HTERT RPE-1 (cell line): ENCODE results near the gene MACF1.

ENCODE experiments used
- in situ Hi-C: fragments of 300-500 bp; cut with MboI; formaldehyde crosslinking; loops from 4 replicates; pipeline ENCODE4 v1.14.3; 2020; ENCODE audit warnings: low sequenced_read_pairs

MACF1 gene

DNA sequence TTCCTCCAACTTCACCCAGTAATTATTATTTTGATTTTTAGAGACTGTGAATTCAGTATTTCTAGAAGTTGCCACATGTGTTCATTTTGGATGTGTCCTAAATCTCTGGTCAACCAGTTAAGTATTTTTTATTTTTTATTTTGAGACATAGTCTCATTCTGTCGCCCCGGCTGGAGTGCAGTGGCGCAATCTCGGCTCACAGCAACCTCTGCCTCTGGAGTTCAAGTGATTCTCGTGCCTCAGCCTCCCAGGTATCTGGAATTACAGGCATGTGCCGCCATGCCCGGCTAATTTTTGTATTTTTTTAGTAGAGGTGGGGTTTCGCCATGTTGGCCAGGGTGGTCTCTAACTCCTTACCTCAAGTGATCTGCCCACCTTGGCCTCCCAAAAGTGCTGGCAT is 8.0 kb downstream of the MACF1 start:
- in situ Hi-C loops, result no loop called here

DNA sequence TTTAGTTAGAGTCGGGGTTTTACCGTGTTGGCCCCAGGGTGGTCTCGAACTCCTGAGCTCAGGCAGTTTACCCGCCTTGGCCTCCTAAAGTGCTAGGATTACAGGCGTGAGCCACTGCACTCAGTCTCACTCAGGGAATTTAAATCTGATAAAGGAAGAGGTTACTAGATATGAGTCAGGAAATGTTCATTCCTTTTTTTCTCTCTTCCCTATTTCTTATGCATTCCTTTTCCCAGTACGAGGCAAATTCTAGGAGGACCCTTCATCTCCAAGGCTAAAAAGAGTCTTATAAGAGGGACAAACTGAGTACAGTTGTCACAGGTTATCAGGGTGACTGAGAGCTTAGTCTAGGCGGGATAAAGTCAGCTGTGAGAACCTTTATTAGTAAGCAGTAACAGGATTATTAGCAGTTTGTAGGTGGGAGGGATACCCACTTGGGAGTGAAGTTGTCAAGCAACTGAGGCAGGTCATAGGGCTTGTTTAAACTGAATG is 9.1 kb downstream of the MACF1 start:
- in situ Hi-C loops, result no loop called here

DNA sequence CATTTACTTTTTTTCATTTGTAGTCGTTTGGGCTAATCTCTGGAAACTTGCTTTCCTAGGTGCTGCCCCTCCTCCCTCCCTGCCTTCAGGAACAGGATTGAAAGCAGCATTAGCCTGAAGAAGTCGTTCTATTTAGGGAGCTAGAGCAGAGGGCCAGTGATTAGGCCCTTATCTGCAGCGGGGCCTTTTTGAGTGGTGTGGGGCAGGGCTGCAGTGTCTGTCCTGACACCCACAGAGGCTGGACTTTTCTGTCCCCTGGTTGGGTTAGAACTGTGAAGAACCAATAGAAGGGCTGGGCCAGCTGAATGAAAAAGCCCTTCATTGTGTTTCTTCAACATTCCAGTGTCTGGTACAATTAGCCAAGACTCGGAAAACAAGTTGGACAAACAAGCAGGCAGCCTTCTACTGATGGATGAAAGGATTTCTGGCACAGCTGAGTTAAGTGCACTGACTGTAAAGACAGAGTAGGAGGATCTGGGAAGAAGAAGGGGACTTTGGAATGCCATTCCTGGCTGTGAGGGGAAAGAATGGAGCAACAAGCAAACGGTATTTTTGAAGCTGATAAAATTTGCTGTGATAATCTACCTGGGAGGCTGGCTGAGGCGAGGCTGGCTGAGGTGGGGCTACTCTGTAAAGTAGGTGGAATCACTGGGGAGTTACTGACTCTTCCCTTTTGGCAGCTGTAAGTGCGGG is 9.7 kb downstream of the MACF1 start:
- in situ Hi-C loops, result no loop called here

DNA sequence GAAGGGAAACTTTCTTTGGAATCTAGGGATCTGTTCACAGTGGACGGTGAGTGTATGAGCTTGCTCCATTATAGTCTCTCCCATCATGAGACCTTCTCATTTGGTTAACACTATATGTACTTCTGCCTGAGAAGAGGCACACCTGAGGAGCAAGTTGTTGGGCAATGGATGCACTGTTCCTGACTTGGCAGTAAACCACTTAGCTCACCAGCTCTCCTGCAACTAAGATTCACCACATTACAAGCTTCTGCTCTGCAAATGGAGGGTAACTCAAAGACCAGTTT is 10.2 kb downstream of the MACF1 start:
- in situ Hi-C loops, result no loop called here

DNA sequence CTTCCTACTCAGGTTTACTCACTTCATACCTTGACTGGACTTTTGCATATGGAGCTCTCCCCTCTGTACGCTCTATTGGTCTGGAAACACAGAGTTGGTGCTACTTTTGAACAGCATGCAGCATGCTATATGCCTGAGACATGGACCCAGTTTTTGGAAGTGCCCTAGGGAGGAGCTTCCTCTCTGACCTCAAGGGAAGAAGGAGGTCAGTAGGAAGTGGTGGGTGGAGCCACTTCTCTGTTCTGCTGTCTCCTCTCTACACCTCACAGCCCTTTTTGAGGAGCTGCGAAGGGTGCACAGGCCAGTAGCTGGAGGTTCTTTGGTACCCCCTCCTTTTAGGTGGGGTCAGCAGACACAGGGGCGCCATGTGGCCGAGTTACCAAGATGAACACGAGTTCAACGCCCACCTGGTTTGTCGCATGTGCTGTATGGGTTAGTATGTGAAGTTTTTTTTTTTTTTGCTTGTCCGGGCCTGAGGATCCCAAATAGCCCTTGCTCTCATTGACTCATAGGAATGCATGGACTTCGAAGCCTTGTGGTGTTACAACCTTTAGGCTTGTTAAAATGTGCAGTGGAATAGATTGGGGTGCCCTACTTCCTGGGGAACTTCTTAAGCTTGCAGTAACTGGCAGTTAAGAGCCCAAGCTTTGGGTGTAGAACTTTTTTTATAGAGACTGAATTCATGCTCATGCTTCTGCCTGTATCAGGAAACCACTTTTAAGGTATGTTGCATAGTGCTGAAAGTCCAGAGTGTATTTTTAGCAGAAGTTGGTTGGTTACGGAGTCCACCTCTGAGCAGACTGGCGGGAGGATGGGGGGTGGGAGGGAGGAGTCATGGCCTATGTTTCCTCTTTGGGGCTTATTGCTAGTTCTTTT is 10.7 kb downstream of the MACF1 start:
- in situ Hi-C loops, result no loop called here

DNA sequence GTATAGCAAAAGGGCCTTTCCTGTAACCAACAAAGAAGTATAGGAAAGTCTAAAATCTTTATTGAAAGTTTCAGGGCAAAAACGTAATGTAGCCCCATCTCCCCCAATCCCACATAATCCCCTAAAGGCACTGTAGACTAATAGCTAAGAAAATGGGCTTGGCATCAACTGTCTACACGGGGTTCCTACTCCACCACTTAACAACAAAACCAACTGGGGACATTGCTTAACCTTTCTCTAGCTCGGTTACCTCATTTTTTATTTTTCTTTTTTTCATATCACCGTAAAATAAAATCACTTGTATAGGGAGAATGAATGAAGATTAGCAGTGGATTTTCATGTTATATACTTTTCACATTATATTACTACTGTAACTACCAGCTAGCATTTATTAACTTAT is 12.3 kb downstream of the MACF1 start:
- in situ Hi-C loops, result no loop called here

DNA sequence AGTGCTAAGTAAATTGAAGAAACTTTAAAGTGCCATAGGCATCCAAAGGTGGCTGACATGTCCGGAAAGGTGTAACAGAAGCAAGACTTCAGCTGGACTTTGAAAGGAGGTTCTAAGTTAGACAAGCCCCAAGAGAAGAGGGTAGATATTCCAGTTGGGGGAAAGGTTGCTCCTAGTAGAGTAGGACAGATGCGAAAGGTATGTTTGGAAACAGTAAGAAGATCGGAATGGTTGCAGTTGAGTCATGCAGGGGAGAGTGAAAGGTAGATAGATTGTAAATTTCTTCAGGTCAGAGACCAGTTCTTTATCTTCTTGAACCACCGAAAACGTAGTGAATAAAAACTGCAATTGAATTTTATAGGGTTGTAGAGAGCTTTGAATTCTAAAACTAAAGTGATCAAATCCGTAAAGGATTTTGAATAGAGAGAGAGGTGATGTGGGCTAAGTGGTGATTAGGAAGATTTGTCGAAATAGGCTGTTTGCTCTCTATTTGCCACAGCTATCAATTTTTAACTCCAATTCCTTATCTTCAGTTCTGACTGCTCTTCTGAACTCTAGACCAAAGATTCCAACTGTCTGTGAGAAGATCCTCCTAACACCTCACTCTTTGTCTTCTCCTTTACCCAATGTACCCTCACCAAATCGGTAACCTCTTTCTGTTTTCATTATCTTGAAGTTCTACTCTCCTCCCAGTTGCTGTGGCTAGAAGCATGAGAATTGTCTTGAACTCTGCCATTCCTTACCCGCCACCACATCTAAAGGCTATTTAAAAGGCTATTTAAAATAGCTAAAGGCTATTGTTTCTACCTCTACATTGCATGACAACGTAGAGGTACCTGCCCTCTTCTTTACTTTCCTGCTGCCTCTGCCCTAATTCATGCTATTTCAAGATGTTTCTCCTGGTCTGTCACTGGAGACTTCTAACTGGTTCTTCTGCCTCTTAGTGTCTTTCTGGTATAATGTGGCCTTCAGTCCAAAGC is 16.7 kb downstream of the MACF1 start:
- in situ Hi-C loops, result no loop called here

DNA sequence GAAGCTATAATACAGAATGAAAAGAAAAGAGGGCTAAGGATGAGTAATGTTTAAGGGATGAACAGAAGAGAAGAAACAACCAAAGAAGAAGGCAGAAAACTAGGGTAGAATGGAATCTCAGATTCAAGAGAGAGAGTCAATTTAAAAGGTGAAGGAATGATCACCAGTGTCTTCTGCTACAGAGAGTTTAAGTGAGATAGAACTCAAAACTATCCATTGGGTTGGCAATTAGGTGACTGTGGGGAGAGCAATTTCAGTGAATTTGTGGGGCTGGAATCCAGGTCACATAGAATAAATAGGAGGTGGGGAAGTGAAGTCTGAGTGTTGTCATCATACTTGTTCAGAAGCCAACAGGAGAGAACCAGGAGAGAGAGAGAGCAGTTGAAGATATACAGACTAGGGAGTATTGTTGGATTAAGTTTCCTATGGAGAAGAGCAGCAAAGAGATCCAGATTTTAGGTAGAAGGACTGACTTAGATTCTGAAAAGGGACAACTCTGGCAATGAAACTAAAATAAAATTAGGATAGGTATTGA is 19.9 kb downstream of the MACF1 start:
- in situ Hi-C loops, result no loop called here

DNA sequence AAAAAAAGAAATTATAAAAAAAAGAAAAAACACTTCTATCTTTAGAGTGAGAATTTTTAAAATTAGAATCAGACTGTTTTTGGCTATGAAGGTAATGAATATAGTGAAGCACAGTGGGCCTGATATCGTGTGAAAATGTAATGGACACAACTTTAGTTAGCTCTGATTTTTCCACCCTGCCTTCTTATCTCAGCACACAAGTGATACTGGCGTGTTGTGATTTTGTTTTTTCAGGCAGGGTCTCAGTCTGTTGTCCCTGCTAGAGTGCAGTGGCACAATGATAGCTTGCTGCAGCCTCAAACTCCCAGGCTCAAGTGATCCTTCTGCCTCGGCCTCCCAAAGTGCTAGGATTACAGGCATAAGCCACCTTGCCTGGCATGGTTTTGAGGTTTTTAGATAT is 22.3 kb downstream of the MACF1 start:
- in situ Hi-C loops, result no loop called here

DNA sequence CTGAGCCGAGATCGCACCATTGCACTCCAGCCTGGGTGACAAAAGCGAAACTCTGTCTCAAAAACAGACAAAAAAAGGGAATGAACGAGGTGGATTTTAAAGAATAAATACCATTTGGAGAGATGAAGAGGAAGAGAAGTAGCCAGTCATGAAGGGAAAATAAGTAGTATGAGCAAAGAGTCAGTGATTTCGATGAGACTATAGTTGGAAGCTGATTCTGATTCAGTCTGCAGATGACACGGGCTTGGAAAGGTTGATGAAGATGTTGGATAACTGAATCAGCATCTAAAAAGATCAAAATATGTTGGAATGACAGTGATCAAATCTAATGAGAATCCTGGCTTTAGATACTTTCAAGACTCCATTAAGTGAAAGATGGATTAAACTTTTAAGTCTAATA is 23.8 kb downstream of the MACF1 start:
- in situ Hi-C loops, result no loop called here

DNA sequence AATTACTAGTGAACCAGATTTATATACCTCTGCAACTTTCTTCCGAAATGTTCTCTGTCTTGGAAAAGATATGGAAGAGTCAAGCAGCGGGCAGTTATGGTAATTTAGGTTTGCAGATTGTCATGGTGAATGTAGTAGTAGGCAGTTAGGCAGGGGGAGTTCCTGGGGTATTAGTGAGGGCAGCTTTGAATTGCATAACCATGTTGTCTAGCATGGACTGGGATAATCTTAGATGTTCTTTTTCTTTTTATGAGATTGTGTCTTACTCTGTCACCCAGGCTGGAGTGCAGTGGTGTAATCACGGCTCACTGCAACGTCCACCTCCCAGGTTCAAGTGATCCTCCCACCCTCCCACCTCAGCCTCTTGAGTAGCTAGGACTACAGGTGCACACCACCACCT is 25.0 kb downstream of the MACF1 start:
- in situ Hi-C loops, result no loop called here

DNA sequence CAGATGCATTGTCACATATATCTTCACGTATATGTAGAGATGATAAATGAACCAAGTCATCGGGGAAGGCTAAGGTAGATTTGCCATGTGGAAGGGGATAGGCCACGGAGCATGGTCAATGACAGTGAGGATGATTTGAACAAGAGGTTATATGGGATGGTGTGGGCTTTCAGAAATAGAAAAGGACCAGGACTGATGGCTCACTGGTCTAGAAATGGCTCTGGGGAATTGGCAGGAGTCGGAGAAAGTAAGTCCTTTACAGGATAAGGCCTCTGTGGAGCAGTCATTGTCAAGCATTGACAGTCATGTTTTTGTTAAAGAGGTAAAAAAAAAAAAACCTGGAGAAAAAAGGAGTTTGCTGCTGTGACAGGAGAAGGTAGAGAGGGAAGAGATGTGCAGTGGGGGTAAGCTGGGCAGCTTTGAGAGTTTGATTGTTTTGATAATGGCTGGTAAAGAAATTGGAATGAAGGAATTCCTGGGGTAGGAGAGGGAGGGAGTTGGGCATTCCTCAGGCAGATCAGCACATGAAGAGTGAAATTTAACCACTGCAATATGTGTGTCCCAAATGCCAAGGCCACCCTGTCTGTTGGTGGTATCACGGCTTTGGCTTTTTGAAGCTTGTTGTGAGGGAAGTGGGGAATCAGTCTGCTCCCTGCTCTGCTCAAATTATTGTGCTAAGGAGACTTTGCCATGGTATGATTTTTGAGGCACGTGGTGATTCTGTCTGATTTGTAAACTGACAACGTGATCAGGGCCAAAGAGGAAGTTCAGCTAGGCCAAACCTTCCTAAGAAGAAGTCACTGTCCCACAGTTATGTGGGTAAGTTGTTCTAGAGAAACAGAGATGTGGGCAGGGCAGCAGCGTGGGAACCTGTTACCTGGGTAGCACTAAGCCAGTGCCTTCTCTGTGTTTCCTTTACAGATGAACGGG is 26.0 kb downstream of the MACF1 start:
- in situ Hi-C loops, result no loop called here

DNA sequence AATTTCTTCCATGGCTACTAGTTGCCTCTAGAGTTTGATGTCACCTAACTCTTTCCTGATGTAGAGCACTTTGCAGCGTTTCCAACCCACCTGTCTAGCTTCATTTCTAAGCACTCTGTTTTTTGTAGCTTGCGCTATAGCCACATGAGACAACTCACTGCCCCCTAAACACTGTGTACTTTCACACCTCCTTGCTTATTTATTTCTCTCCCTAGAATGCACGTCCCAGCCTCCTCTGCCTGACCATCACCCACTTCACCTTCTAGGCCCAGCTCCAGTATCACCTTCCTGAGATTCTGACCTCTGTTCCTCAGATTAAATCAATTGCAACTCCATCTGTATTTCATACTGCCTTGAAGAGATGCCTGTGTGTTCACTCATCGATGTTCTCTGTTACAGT is 32.5 kb downstream of the MACF1 start:
- in situ Hi-C loops, result no loop called here

DNA sequence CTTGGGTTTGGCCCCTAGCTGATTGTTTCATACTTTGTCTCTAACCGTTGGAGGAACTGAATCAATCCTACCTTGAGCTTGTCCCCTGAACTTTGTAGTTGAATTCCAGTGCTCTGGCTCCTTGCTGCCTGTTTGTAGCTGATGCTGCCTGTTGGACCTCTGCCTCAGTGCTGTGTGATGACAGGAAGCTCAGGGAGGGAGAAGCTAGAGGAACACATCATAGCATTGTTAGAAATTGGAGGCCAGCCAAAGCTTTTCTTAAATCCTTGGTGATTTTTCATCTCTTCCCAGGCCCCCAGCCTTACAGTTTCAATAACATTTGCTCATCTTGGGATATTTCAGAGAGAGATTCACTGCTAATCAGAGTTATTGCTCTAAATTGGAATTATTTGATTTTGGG is 34.0 kb downstream of the MACF1 start:
- in situ Hi-C loops, result no loop called here

DNA sequence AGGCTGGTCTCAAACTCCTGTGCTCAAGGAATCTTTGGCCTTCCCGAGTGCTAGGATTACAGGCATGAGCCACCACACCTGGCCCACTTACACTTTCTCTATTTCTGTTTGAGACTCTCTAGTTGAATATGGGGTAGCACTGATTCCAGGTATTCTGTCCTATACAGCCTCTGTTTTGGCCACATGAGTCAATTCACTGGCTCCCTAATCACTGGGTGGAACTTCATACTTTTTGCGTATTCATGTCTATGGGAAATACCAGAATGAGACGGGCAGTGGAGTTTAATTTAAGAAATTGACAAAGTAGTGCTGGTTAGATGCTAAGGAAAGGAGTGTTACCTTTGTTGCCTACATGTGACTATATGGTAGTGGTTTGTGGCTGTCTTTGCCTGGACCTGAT is 35.5 kb downstream of the MACF1 start:
- in situ Hi-C loops, result no loop called here

DNA sequence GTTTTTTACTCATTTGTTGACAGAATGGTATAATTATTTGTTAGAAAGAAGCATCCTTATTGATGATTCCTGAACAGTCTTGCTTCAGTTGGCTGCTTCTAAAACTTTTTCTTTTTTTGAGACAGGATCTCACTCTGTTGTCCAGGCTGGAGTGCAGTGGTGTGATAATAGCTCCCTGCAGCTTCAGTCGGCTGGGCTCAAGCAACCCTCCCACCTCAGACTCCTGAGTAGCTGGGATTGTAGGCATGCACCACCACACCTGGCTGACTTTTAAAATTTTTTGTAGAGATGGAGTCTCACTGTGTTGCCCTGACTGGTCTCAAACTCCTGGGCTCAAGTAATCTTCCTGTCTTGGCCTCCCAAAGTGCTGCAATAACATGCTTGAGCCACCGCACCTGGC is 38.8 kb downstream of the MACF1 start:
- in situ Hi-C loops, result no loop called here

DNA sequence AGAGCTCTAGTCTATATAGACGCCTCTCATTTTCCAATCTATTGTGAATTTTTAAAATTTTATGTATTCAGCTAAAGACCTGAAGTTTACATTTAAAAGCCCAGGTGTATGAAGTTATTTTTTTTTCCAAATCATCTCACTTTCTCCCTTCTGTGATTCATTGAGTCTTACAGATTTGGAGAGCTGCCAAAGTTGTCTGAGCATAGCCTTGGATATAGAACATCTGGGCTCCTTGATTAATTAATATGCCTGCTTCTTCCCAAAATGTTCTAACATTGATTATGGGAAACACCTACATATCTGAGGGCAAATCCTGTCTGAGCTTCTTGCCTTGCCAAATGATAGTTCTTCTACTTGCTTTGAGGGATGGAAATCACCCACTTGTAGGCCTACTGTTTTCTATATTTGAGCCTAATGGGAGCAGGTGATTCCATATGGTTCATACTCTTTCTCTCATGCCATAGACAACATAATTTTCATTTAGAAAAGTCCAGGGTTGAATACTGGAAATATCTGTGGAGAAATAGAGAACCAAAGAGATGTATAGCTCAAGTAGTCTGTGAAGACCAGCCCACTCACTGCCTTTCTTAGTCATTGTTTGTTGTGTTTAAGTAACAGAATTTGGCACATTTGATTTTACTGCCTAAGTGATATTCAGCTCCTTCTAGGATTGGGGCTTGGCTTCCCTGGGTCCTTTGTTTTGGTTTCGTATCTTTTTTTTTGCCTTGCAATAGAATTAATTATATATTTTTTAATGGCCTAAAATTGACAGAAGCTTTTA is 46.2 kb downstream of the MACF1 start:
- in situ Hi-C loops, result no loop called here

DNA sequence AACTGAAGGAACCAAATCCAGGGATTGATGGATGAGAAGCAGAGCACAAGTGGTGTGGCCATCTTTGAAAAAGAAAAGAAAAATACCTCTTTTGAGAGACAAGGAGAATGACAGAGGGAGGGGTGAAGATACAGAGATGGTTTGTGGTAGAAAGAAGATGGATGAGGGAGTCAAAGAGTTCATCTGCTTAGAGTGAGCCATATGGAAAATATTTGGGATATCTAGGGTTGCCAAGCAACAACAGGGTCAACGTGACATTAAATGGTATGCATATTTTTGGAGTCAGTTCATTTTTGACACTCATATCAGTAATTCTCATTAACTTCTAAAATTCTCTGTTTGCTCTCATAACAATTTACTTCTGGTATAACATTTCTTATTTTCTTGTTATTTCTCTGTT is 50.7 kb downstream of the MACF1 start:
- in situ Hi-C loops, result no loop called here
